Mucosa of gallbladder (tissue), 1 donor: ENCODE results near the gene NAIP. TPM values are rescaled to one million over a fixed set of nuclear protein-coding genes. Genes with fewer than 3 reads are reported as not detected.
"Not testable (repeated sequence)": the region's sequence is repeated elsewhere in the genome, so short reads cannot be mapped to it uniquely, and the experiment has no call there.

Experiments
- DNase-seq: peaks from one replicate; pipeline ENCODE4 v3.0.0-alpha.2; 2020; ENCODE audit warnings: low spot score
- total RNA-seq: library from RNA; stranded (reverse); gene quantifications from one replicate; pipeline ENCODE4 v1.2.1, GENCODE V29; 2021
- donor health status: DM: no; HTN: no; CAD: no.

The NAIP gene, protein sequence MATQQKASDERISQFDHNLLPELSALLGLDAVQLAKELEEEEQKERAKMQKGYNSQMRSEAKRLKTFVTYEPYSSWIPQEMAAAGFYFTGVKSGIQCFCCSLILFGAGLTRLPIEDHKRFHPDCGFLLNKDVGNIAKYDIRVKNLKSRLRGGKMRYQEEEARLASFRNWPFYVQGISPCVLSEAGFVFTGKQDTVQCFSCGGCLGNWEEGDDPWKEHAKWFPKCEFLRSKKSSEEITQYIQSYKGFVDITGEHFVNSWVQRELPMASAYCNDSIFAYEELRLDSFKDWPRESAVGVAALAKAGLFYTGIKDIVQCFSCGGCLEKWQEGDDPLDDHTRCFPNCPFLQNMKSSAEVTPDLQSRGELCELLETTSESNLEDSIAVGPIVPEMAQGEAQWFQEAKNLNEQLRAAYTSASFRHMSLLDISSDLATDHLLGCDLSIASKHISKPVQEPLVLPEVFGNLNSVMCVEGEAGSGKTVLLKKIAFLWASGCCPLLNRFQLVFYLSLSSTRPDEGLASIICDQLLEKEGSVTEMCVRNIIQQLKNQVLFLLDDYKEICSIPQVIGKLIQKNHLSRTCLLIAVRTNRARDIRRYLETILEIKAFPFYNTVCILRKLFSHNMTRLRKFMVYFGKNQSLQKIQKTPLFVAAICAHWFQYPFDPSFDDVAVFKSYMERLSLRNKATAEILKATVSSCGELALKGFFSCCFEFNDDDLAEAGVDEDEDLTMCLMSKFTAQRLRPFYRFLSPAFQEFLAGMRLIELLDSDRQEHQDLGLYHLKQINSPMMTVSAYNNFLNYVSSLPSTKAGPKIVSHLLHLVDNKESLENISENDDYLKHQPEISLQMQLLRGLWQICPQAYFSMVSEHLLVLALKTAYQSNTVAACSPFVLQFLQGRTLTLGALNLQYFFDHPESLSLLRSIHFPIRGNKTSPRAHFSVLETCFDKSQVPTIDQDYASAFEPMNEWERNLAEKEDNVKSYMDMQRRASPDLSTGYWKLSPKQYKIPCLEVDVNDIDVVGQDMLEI (N-terminal part only)
- 21.3 TPM for total RNA-seq

- not testable (repeated sequence) for DNase-seq
Measured at GRCh38 chr5:71025289-71025953, at the start of gene NAIP. NAIP (minus strand) TSS chr5:71025339; CDS start chr5:71012915, 12,424 bp downstream.

DNA sequence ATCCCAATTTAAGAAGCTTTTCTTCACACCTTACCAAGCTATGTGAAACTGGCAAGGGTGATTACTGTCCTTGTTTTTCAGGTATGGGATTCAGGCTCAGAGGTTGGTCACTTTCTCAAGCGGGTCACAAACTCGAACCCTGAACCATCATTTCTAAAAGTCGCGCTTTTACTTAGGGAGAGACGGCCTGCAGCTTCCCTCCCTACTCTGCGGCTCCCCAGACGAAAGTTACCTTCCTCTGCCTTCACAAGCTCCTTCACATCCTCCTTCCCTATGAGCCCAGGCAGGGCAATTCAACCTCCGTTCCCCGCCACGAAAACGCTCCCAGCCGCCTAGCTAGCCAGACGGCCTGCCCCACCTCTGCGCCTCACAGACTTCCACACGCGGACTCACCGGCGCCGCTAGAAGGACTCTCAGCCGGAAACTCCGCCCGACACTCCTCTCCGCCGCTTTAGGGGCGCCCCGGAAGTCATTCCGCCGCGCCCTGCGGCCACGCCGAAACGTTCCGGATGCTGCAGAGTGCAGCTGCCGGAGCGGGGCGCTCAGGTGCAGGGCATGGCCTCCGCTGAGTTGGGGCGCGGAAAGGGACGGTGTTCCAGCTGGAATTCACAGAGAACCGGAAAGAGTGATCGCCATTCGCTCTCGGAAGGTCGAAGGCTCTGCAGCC is 42.3 kb upstream of the NAIP start, which contains the start of gene GTF2H2:
Gene GTF2H2 (minus strand): TSS at position 415 of the 667 bp plus-strand sequence. CDS start 4,913 bp downstream, outside the sequence.
- not testable (repeated sequence) for DNase-seq

DNA sequence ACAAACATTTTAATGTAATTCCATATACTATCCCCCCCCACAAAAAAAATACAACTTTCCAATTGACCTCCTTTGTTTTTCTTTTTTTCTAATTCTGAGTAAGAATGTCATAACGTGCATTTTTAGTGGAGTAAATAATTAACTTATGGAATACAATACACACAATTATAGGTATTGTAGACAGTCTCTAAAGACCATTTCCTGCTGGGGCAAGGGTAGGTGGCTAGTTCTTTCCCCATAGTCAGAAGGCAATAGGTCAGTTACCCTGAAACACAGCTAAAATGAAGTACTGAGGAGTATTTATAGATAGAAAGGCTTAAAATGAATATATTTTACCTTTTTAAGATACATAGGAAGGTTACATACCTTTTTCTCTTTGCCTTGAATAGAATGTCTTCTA is 36.2 kb upstream of the NAIP start:
- DNase-seq: not testable (repeated sequence)

DNA sequence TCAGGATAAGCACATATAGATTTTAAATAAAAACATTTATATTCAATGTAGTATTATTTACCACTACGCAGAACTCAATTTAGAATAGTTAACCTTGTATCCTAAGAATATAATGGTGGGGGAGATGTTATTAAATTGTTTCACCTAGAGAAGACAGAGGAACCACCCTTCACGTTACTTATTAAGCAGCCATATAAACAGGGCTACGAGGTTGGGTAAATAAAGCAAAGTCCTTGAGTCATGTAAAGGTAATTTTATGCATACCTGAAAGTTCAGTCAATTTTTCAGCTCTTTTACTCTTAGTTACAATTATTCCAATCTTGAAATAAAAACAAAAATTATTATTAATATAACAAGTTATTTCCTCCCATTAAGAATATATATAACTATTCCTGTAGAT is 34.3 kb upstream of the NAIP start:
- DNase-seq: not testable (repeated sequence)

- not testable (repeated sequence) for DNase-seq
Measured at GRCh38 chr5:71044808-71045207, 19.7 kb upstream of the NAIP start.

GRCh38 chr5:71044128-71044527 is 19.0 kb upstream of the NAIP start:
- DNase-seq: not testable (repeated sequence)

DNA sequence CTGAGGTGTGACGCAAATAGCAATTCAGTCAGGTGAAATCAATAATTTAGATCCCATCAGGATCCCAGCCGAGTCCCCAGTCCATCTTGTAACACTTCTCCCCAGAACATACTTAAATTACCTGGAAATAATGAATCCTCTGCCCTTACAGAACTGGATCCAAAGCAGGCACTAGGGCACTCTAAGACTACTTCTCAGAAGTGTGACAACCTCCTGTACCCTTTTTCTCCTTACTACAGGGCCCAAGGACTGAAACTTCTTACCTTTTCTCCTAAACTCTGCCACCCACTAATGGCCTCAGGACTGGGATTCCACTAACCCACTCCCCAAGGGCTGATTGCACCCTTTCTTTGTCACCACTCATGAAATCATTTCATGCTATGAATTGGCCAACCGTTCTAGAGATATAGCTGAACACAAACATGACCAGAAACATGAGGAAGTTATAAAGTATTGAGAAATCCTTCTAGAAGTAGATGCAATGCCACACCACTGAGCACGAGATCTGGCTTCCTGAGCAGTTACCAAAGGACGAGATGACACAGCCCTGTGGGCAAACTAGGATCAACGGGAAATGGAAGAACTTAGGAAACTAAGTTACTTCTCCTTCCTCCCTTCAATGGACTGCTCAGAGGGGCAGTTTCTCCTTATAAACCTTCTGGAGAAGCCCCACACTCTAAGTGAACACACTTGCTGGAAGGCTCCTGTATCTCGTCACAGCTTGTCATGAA is 6.1 kb upstream of the NAIP start:
- DNase-seq: not testable (repeated sequence)

GRCh38 chr5:71020643-71021042 is 4.5 kb downstream of the NAIP start:
- not testable (repeated sequence) for DNase-seq

DNA sequence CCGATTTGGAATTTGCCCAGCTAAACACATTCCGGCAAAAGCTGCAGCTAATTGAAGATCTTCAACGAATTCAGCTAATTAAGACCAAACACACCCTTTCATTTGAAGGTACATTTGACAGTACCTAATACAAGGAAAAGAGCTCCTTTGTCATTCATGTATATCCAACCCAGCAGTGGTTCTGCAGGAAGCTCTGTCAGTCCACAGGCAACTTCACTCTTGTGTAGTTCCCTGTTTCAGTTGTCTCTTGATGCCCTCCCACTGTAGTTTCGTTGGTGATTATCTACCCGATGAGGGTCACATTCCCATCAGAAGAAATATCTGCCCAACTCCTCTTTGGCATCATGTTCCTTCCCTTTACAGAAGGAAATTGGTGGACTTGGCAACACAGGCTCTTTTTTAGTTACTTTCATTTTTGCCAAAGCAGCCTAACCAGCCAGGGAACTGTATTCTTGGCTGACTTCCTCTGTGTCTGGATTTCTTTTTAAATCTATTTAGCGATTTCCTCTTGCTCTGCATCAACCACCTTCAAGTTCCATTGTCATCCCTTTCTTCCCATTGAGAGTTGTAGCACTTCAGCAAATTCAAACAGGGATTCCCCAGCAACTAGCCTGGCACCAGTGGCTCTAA is 6.6 kb downstream of the NAIP start:
- DNase-seq: not testable (repeated sequence)

- no peak for DNase-seq
Measured at GRCh38 chr5:71014176-71014575, 11.0 kb downstream of the NAIP start.

DNA sequence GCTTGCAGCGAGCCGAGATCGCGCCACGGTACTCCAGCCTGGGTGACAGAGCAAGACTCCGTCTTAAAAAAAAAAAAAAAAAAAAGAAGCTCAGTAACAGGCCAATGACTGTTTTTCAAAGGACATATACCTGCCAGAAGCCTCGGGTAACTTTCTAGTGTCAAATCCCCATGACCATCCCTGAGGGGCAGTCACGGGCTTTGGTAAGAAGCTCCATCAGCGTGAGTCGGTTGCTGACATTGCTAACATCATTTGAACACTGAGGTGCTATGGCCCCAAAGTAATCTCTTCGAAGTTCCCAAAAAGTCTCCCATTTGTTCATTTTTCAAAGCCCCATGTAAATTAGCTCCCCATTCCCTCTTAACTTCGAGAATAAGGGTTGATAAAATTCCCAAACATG is 11.6 kb downstream of the NAIP start:
- no peak for DNase-seq

DNA sequence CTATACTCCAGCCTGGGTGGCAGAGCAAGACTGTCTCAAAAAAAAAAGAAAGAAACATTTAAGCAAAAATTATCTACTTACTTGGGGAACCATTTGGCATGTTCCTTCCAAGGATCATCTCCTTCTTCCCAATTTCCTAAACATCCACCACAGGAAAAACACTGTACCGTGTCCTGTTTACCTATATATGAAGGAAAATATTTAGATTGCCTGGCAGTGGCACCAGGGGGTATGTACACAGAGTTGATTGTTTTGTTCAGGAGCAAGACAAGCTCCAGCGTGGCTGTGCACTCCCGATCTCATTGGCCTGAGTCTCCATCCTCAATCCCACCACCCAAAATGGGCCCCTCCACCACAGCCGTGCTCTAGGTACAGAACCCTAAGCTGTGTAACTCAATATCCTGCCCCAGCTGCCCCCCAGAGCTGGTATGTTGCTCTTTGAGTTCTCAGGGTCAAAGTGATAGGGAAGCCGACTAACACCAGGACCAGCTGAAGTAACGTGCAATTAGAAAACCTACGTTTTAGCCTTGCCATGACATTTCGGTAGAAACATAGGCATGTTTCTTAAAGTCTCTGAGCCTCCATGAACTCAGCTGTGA is 13.8 kb downstream of the NAIP start:
- no peak for DNase-seq

DNA sequence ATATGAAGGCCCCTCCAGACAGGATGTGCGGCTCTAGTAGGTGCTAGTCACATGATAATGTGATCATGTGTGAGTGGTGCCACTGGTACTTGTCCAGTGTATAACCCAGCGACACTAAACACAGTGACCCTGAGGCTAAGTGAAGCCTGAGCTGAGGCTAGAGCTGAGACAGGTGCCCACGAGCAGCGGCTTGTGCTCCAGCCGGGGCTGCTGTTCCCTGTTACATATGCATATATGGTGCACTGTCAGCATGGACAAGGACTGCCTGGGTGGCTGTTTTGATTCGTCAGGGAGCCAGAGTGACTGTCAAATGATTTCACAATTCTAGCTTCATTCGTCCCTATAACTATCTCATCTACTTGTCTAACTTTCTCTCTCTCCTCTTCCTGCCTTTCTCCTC is 18.2 kb downstream of the NAIP start:
- DNase-seq: not testable (repeated sequence)

DNA sequence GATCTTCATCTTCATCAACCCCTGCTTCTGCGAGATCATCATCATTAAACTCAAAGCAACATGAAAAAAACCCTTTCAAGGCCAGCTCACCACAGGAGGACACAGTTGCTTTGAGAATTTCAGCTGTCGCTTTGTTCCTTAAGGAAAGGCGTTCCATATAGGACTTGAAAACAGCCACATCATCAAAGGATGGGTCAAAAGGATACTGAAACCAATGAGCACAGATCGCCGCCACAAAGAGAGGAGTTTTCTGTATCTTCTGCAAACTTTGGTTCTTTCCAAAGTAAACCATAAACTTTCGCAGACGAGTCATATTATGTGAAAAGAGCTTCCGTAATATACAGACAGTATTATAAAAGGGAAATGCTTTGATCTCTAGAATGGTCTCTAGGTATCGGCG is 40.3 kb downstream of the NAIP start:
- not testable (repeated sequence) for DNase-seq

DNA sequence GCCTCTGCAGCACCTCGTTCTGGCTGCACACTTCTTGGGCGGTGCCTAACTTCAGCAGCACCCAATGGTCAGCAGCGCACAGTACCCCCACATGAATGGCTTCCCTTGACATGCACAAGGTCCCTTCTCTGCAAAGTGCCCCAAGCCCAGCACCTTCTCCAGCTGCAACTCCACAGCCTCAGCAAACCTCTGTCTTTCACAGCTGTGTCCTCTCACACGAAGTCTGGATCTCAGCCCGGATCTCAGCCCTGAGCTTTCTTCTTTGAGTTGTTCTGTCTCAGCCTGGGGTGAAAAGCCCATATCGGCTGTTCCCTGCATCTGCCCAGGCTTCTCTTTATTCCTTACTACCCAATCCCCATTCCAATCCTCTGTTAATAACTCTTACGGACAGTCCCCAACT is 57.9 kb downstream of the NAIP start:
- not testable (repeated sequence) for DNase-seq

GRCh38 chr5:70964531-70964930 is 60.6 kb downstream of the NAIP start:
- not testable (repeated sequence) for DNase-seq

GRCh38 chr5:70953068-70953467 is 72.1 kb downstream of the NAIP start:
- DNase-seq: not testable (repeated sequence)

DNA sequence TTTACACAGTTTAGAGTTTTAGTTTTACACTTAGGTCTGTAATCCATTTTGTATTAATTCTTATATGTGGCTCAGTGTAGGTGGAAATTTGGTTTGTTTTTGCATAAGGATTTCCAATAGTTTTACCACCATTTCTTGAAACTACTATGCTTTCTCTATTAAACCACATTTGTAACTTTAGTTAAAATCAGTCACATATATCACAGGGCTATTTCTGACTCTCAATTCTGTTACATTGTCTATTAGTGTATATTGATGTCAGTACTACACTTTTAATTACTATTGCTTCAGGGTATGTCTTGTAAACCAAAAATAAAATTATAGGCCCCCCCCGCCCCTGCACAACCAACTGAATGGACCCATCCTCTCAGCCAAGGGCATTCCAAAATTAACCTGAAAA is 92.6 kb downstream of the NAIP start:
- not testable (repeated sequence) for DNase-seq

DNA sequence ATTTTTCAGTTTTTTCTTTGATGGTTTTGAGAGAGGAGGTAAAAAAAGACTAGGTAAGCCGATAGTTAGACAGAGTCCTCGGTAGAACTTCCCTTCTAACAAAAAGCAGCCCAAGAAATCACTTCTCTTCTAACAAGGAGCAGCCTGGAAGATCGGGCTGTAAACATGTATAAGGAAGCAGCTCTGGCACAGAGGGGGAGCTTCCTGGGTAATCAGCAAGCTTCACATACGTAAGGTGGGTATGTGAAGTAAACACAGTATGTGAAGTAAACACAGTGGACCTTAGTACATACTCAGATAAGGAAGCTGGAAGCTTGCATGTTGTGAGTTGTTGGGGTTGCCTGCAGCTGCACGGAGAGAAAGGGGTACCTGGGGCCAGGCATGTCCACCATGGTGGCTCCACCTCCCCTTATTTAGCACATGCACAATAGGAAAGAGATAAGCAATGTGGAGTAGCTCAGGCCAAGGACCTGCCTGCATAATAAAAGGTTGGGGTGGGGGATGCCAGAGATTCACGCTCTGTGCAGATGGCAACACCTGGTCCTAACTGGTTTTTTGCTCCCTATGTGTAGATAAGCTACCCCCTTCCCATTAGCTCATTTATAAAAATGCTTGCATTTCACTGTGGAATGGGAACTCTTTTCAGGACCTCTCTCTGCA is 93.3 kb downstream of the NAIP start:
- not testable (repeated sequence) for DNase-seq
